AG04449 (cell line): Measurements from ENCODE around the gene LPP.

ENCODE experiments used
- CTCF ChIA-PET: fragments of 350-600 bp; formaldehyde crosslinking; extraction: SDS; loops from one replicate; lab custom pipeline; 2021; ENCODE audit warnings: antibody characterized with exemption; lab: Yijun Ruan, JAX
- POLR2A ChIA-PET: fragments of 400-600, 350-600 bp; formaldehyde crosslinking; extraction: SDS; loops from one replicate; lab custom pipeline; 2020; ENCODE audit warnings: antibody characterized with exemption, inconsistent platforms; lab: Yijun Ruan, JAX
- DNase-seq: peaks from one replicate; pipeline ENCODE4 v3.0.0-alpha.2; 2010; ENCODE audit warnings: low read depth, low spot score
- H3K4me3 ChIP-seq: 2 replicates; pipeline ENCODE4 v1.5.1; 2011; ENCODE audit warnings: low read depth, mild to moderate bottlenecking, control low read depth, low read length
- TF ChIP-seq, protein P1 (sequence below): IDR thresholded peaks from one replicate; pipeline ENCODE4 v1.5.1; 2011; ENCODE audit warnings: mild to moderate bottlenecking, moderate library complexity, low read length, control low read depth, inconsistent platforms; ENCODE audit not compliant: insufficient read depth; ENCODE audit errors: missing control alignments

LPP gene

DNA sequence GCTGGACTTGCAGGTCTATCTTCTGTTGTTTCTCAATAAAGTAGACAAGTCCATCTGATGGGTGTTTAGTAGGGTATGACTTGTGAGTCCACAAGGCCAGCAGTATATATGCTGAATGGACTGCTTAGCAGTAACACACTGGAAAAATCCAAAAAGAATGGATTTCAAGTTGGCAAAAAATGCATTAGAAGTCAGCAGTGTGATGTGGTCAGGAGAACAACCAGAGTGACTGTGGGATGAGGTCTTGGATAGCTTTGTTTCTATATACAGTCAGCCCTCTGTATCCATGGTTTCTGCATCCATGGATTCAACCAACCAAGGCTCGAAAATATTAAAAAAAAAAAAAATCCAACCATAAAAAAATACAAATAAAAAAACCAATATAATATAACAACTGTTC is 55.8 kb downstream of the LPP start:
- TF ChIP-seq, protein P1, sequence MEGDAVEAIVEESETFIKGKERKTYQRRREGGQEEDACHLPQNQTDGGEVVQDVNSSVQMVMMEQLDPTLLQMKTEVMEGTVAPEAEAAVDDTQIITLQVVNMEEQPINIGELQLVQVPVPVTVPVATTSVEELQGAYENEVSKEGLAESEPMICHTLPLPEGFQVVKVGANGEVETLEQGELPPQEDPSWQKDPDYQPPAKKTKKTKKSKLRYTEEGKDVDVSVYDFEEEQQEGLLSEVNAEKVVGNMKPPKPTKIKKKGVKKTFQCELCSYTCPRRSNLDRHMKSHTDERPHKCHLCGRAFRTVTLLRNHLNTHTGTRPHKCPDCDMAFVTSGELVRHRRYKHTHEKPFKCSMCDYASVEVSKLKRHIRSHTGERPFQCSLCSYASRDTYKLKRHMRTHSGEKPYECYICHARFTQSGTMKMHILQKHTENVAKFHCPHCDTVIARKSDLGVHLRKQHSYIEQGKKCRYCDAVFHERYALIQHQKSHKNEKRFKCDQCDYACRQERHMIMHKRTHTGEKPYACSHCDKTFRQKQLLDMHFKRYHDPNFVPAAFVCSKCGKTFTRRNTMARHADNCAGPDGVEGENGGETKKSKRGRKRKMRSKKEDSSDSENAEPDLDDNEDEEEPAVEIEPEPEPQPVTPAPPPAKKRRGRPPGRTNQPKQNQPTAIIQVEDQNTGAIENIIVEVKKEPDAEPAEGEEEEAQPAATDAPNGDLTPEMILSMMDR, result no peak
- DNase-seq, result no peak
- no peak overlapping the region for H3K4me3 ChIP-seq
- ChIA-PET POLR2A (no interaction called here), CTCF (interaction anchor here (2.3 kb wide), 1 partner anchor 469 kb away, joined by 15 read pairs; no protein-coding TSS in a partner anchor)

DNA sequence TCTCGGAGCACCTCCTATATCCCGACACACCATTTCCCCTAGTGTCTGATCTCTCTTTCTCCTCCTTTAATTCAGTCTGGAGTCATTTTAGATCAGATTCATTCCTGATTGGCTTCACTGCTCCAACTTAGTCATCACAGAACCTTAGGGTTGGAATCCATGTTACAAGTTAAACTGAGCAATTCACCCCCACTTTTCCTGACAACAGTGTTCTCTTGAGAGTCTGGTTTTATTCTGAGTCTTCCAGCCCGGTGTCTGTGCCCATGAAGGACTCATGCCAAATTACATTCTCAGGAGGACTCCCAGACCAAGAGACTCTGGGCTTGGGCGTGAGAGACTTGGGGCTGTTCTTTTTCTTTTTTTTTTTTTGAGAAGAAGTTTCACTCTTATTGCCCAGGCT is 57.5 kb downstream of the LPP start:
- ChIA-PET CTCF (interaction anchor here (0.9 to 2.3 kb wide), 3 partner anchors 122 to 471 kb away, joined by 3 to 15 read pairs (median 7); no protein-coding TSS in a partner anchor), POLR2A (no interaction called here)

DNA sequence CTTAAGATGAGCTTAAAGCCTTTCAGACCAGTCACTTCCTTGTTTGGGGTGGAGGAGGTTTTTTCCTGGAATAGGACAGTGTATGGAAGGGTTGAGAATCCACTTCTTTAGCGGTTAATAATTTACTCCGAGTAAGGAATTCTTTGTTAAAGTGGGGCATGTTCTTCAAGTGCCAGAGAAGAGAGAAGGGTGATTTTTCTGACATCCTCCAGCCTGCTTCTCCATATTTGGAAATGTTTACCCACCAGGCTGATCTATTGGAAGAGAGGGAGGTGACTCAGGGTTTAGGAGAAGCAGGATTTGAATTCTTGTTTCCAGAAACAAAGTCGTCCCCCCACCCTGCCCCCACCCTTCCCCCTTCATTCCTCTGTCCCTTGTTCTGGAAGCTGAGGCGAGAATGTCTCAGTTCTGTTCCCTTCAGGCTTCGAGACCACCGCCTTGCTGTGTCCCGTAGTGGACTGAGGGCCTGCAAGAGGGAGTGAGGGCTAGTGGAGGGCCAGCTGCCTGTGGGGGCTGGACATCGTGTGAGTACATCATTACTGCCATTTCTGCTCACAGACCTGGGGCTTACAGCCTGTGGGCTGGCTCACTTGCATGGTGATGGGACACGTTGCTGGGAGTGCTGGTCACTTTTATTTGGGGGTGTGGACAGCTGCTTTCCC is 58.5 kb downstream of the LPP start:
- peak overlapping the region; percentile 52 for H3K4me3 ChIP-seq
- CTCF ChIA-PET, result interaction anchor here (0.9 to 1.6 kb wide), 2 partner anchors 121 to 472 kb away, joined by 3 to 7 read pairs; no protein-coding TSS in a partner anchor
- POLR2A ChIA-PET, result no interaction called here
- TF ChIP-seq, protein P1, result no peak
- peak; percentile 79 for DNase-seq

More for the DNA sequence above, 57.5 kb downstream of the LPP start:
- H3K4me3 ChIP-seq, result no peak overlapping the region
- no peak for DNase-seq
- TF ChIP-seq, protein P1, result no peak

DNA sequence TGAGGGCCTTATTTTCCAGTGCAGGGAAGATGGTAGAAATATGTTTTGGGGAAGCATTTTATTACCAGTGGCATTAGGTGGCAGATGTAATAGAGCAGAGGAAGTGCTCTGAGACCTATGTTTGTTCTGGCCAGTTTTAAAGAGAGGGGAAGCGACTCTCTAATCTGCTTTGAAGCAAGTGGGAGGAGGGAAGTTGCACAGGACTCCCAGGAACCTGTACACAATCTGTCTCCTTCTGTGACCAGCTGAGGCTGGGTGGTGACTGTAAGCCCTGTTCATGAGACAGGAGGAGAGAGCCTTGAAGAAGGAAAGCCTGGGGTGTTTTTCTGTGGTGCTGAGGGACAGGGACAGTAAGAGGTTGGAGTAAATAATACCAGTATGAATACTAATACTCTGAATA is 60.5 kb downstream of the LPP start:
- peak overlapping the region; percentile 19 for H3K4me3 ChIP-seq
- TF ChIP-seq, protein P1, result no peak
- ChIA-PET POLR2A (interaction anchor here (0.8 kb wide), 1 partner anchor 57 kb away, joined by 3 read pairs; no protein-coding TSS in a partner anchor), CTCF (interaction anchor here (0.8 to 1.2 kb wide), 3 partner anchors 9 to 473 kb away, joined by 3 to 5 read pairs (median 3); no protein-coding TSS in a partner anchor)
- no peak for DNase-seq

DNA sequence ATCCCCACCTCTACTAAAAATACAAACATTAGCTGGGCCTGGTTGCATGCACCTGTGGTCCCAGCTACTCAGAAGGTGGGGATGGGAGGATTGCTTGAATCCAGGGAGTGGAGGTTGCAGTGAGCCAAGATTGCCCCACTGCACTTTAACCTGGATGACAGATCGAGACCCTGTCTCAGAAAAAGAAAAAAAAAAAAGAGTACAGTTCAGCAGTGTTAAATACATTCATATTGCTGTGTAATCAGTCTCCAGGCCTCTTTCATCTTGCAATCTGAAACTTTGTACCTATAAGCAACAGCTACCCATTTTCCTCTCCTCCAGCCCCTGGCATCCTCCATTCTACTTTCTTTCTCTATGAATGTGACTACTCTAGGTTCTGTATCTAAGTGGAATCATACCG is 61.2 kb downstream of the LPP start:
- no peak for DNase-seq
- ChIA-PET CTCF (interaction anchor here (0.8 to 1.1 kb wide), 3 partner anchors 9 to 474 kb away, joined by 3 read pairs; no protein-coding TSS in a partner anchor), POLR2A (no interaction called here)
- TF ChIP-seq, protein P1, result no peak
- H3K4me3 ChIP-seq, result no peak overlapping the region

- CTCF ChIA-PET, result interaction anchor here (1.0 kb wide), 1 partner anchor 478 kb away, joined by 3 read pairs; no protein-coding TSS in a partner anchor
Measured at GRCh38 chr3:188217011-188217463, 63.1 kb downstream of the LPP start.

More at GRCh38 chr3:188217011-188217463, 63.1 kb downstream of the LPP start:
- TF ChIP-seq, protein P1, result no peak
- POLR2A ChIA-PET, result interaction anchor here (0.6 kb wide), 1 partner anchor 475 kb away, joined by 4 read pairs; no protein-coding TSS in a partner anchor
- no peak overlapping the region for H3K4me3 ChIP-seq
- no peak for DNase-seq
